Erythroblast (primary cell): ENCODE results near the gene TAF9.

Experiments
- DNase-seq, 2 experiments: peaks; one replicate each; lab custom pipeline; 2025; lab: John Stamatoyannopoulos, UW
- GATA1 ChIP-seq: IDR thresholded peaks from 2 replicates; pipeline ENCODE4 v1.6.1; 2011; ENCODE audit warnings: low read depth, mild to moderate bottlenecking, control low read depth, low read length, moderate library complexity
- POLR2A ChIP-seq: IDR thresholded peaks from 2 replicates; pipeline ENCODE4 v1.6.1; 2011; ENCODE audit warnings: mild to moderate bottlenecking, low read length

The TAF9 gene

GRCh38 chr5:69369340-69370121 lies at the start of gene TAF9, which contains the start of the genes AK6 and RAD17:
TAF9 (minus strand) TSS chr5:69369520; CDS start chr5:69365737, 3,783 bp downstream.
AK6 (minus strand) TSS chr5:69369520; CDS start chr5:69369490, 30 bp downstream.
RAD17 (plus strand) TSS chr5:69369818; CDS start chr5:69372209, 2,391 bp downstream.
- DNase-seq, result peak; percentile 97 to 98
- TF ChIP-seq POLR2A (peak; percentile 89), GATA1 (no peak)

GRCh38 chr5:69418554-69418953 lies 49.2 kb upstream of the TAF9 start:
- no peak for TF ChIP-seq GATA1
- no peak for TF ChIP-seq POLR2A
- no peak for DNase-seq

DNA sequence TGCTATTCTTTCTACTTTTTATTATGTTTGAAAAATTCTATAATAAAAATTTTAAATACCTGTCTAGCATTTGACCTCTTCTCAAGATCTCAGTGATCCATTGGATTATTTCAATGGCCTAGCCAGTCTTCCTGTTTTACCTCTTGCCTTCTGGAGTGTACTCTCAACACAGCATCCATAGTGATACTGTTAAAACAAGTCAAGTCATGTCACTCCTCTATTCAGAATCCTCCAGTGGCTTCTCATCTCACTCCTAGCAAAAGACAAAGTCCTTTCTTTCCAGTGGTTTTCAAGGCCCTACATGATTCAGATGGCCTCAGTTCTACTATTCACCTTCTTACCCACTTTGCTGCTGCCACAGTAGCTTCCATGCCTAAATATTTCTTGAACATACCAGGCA lies 47.4 kb upstream of the TAF9 start:
- TF ChIP-seq POLR2A (no peak), GATA1 (no peak)
- DNase-seq, result peak in 1 of 2 experiments; percentile 7

GRCh38 chr5:69416180-69416579 lies 46.9 kb upstream of the TAF9 start:
- TF ChIP-seq POLR2A, result no peak
- TF ChIP-seq GATA1, result no peak
- DNase-seq, result no peak

- TF ChIP-seq GATA1 (no peak), POLR2A (no peak)
- no peak for DNase-seq
These were observed 46.3 kb upstream of the TAF9 start for GRCh38 chr5:69415584-69415958.

- TF ChIP-seq POLR2A (no peak), GATA1 (no peak)
- peak; percentile 78 to 83 for DNase-seq
These were observed 45.7 kb upstream of the TAF9 start, which contains the start of gene MARVELD2 for GRCh38 chr5:69414885-69415583. MARVELD2 (plus strand) TSS chr5:69415116; CDS start chr5:69419386, 4,270 bp downstream.

DNA sequence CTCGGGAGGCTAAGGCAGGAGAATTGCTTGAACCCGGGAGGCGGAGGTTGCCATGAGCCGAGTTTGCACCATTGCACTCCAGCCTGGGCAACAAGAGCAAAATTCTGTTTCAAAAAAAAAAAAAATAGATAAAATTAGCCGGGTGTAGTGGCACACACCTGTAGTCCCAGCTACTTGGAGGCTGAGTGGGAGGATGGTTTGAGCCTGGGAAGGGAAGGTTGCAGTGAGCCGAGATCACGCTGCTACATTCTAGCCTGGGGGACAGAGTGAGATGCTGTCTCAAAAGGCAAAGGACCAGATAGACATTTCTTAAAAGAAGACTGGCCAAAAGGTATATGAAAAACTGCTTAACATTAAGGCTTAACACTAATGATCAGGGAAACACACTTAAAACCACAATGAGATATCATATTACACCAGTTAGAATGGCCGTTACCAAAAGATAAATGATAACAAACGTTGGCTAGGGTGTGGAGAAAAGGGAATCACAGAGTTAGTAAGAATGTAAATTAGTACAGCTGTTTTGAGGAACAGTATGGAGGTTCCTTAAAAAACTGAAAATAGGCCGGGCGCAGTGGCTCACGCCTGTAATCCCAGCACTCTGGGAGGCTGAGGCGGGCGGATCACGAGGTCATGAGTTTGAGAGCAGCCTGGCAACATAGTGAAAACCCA lies 35.5 kb upstream of the TAF9 start:
- TF ChIP-seq GATA1 (no peak), POLR2A (peak; percentile 22)
- peak; percentile 31 to 66 for DNase-seq

GRCh38 chr5:69378376-69378775 lies 9.1 kb upstream of the TAF9 start:
- TF ChIP-seq POLR2A (no peak), GATA1 (no peak)
- DNase-seq, result no peak

DNA sequence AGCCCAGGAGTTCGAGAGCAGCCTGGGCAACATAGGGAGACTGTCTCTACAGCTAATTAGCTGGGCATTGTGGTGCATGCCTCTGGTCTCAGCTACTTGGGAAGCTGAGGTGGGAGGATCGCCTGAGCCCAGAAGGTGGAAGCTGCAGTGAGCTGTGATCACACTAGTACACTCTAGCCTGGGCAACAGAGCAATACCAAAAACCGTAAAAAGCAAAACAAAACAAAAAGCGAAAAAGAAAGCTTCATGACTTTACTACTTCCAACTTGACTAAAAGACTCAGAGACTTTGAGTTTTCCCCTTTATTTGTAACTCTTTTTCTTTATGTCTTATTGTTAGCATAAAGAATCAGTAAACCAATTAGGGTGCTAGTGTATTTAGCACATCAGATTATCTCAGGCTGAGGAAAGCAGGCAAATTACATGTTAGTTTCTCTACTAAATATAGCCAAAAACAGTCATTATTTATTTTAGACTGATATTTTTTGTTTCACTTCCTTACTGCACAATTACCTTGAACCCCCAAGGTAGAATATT lies 5.7 kb upstream of the TAF9 start:
- DNase-seq, result no peak
- TF ChIP-seq GATA1, result no peak
- no peak for TF ChIP-seq POLR2A

DNA sequence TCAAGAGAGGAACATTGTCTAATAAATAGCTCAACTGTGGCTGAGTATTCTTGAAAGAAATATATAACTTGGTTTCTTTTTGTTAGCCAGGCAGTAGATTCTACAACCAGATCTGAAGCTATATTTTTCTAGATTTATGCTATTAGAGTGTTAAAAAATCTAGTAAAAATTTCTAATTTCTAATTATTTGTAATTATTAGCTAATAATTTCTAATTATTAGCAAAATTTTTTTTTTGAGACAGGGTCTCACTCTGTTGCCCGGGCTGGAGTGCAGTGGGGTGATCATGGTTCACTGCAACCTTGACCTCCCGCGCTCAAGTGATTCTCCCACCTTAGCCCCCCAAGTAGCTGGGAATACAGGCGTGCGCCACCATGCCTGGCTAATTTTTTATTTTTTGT lies 3.1 kb upstream of the TAF9 start:
- DNase-seq, result no peak
- TF ChIP-seq POLR2A (no peak), GATA1 (no peak)

DNA sequence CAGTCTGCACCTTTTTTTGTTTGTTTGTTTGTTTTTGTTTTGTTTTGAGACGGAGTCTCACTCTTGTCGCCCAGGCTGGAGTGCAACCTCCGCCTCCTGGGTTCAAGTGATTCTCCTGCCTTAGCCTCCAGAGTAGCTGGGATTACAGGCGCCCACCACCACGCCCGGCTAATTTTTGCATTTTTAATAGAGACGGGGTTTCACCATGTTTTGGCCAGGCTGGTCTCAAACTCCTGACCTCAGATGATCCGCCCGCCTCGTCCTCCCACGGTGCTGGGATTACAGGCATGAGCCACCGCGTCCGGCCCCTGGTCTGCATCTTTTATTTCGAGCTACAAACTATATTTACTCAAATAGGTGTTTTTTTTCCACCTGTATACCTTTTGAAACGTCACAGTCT lies 1.0 kb upstream of the TAF9 start:
- peak in 1 of 2 experiments; percentile 13 for DNase-seq

DNA sequence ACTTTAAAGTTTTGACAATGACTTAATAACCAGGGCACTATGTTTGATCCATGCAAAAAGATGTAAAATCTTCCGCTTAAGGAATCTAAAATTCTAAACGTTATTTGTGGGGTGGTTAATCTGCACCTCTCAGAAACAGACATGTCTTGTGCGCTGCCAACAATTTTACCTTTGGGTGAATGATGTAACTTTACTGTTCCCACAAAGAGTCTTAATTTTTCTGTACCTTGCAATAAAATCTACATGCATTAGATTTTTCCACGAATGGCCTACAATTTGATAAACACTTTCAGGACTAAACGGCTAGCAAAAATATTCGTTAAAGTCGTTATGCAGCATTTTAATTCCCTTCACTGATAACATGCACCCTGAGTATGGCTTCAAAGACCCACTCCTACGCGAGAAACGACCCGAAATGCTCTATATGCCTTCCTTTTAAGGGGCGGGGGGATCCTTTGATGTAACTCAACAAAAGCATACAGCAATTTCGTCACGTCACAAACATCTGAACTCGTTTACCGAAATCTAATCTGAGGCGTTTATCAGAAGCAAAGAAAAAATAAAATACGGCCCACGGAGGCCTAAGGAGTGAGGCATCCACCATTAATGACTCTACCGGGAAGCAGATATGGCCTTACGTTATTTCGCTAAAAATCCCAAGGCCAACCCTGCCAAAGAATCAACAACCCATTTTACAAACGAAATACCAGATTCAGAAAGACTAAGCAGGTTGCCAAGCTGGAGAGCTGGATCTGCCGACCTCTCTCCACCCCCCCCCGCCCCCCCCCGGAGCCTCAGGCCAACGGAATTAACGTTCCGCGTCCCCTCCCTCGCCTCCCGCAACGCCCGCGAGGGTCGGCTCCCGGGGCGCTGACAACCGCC lies 621 bp downstream of the TAF9 start:
- peak; percentile 78 to 84 for DNase-seq
- TF ChIP-seq GATA1 (no peak), POLR2A (no peak)
